Upper lobe of left lung (tissue), 4 donors: ENCODE results near the gene KCNH8.

ENCODE experiments used
- POLR2A ChIP-seq, 4 donors: fragments of 450-650 bp; IDR thresholded peaks; one replicate each; pipeline ENCODE4 v1.5.1; 2016 to 2017; ENCODE audit warnings: antibody characterized with exemption in 4 of 4, mild to moderate bottlenecking in 2 of 4
- POLR2AphosphoS5 ChIP-seq, 2 donors: sonication (generic); formaldehyde crosslinking; IDR thresholded peaks; one replicate each; pipeline ENCODE4 v1.5.1; 2017; ENCODE audit warnings: antibody characterized with exemption in 2 of 2
- TF ChIP-seq, protein P1 (sequence below), 6 experiments: fragments of 450-650 bp in 4 of 6; fragments of 200-600 bp in 2 of 6; sonication (generic) in 2 of 6; IDR thresholded peaks; one replicate each; pipeline ENCODE4 v1.5.1; 2016 to 2019; ENCODE audit warnings: antibody characterized with exemption in 6 of 6

DNA sequence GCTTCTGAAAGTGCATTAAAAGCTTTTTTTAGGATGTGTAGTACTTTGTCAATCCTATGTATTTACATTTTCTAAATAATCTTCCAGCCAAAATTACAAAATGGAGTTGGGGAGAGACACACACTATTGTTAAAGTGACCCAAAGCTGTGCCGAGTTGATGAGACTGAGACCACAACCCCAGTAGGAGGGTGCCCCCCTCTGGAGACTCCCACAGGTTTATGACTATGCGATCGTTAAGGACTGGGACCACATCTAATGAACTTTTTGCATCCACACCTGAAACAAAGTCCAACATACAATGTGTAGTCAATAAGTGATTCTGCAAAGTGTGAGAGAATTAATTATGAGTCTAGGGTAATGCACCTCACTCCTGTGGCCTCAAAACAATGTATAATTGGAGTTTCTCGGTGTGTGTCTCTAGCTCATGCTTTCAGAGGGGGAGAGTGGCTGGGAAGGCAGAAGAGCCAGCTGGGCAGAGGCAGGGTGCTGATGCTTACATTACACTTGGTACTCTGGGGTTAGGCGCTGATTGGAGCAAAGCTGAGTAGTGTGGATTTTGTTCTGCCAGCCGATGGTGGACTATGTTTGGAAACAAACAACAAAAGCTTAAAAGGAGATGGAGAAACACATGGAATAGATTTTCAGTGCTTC lies 102.8 kb downstream of the KCNH8 start:
- TF ChIP-seq, protein P1, sequence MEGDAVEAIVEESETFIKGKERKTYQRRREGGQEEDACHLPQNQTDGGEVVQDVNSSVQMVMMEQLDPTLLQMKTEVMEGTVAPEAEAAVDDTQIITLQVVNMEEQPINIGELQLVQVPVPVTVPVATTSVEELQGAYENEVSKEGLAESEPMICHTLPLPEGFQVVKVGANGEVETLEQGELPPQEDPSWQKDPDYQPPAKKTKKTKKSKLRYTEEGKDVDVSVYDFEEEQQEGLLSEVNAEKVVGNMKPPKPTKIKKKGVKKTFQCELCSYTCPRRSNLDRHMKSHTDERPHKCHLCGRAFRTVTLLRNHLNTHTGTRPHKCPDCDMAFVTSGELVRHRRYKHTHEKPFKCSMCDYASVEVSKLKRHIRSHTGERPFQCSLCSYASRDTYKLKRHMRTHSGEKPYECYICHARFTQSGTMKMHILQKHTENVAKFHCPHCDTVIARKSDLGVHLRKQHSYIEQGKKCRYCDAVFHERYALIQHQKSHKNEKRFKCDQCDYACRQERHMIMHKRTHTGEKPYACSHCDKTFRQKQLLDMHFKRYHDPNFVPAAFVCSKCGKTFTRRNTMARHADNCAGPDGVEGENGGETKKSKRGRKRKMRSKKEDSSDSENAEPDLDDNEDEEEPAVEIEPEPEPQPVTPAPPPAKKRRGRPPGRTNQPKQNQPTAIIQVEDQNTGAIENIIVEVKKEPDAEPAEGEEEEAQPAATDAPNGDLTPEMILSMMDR (IDR thresholded peaks at IDR 0.05), result no peak
- TF ChIP-seq POLR2AphosphoS5 (IDR thresholded peaks at IDR 0.05), result no peak
- no peak for TF ChIP-seq POLR2A (IDR thresholded peaks at IDR 0.05)
